ENCODE measurements around the gene WNT9B.

- TF ChIP-seq CTCF (conservative IDR thresholded peaks at IDR 0.05; ENCODE audit: low read depth, low read length), result no peak
- TF ChIP-seq EZH2 (IDR thresholded peaks at IDR 0.05; ENCODE audit: borderline replicate concordance, low read depth, low read length, poor library complexity, severe bottlenecking), result no peak
Observed at GRCh38 chr17:46894024-46894423, 42.6 kb downstream of the WNT9B start.

All from A673 (cell line).